ENCODE results near the gene TASOR2. TPM values are rescaled to one million over a fixed set of nuclear protein-coding genes. Genes with fewer than 3 reads are reported as not detected.

Gene TASOR2
- total and polyA plus RNA-seq, 2 of the 4 experiments (the other 2 are of a cell fraction), result 19.4 to 53.6 TPM

GRCh38 chr10:5650664-5651387 is 33.8 kb upstream of the TASOR2 start:
- Histone ChIP-seq H3K9me3 (ENCODE audit: control insufficient read depth, insufficient read depth, low read length) (no peaks in the 10 kb centered on the region), H3K4ac (ENCODE audit: low read depth, low read length) (no peak overlapping the region), H3K23ac (ENCODE audit: low read depth, low read length) (no peak overlapping the region), H2BK20ac (ENCODE audit: low read depth, low read length) (no peak overlapping the region), H3K4me1 (ENCODE audit: control insufficient read depth, insufficient read depth, low read length) (no peaks in the 10 kb centered on the region), H4K91ac (ENCODE audit: insufficient read depth, low read depth, low read length) (no peak overlapping the region), H3K4me2 (ENCODE audit: low read depth, low read length) (no peak overlapping the region), H4K5ac (ENCODE audit: low read depth, low read length) (no peak overlapping the region), H2AK5ac (ENCODE audit: low read depth, low read length) (no peak overlapping the region), H3K27ac (ENCODE audit: insufficient read depth, low read length) (no peak overlapping the region), H3K14ac (replicated peaks; ENCODE audit: low read depth, low read length) (no peak overlapping the region), H3K9ac (ENCODE audit: low read depth, low read length) (no peak overlapping the region), H3K18ac (ENCODE audit: low read depth, low read length) (no peak overlapping the region), H3K36me3 (ENCODE audit: control insufficient read depth, insufficient read depth, low read length) (peaks cover 19% of the 10 kb centered on the region; the same call in 1 of the 2 replicates), H2AK9ac (replicated peaks; ENCODE audit: low read depth, low read length, poor library complexity) (peak overlapping the region; percentile 28), H3K79me1 (ENCODE audit: low read depth in 1 of 2, low read length in 2 of 2) (peaks cover 0 to 5% of the 10 kb centered on the region in 2 experiments; a peak in 1 of 4 replicates), H3K4me3 (ENCODE audit: insufficient read depth, low read depth, low read length) (no peak overlapping the region), H4K8ac (ENCODE audit: low read depth in 2 of 2, low read length in 2 of 2) (no peak overlapping the region), H3K9me1 (ENCODE audit: insufficient read depth, low read length) (no peaks in the 10 kb centered on the region), H3K56ac (ENCODE audit: extremely low read depth, insufficient read depth, low read length) (no peak overlapping the region), H2BK120ac (ENCODE audit: low read depth, low read length) (no peak overlapping the region), H2BK5ac (ENCODE audit: low read depth, low read length, poor library complexity, severe bottlenecking) (no peak overlapping the region), H4K20me1 (ENCODE audit: insufficient read depth, low read length) (no peaks in the 10 kb centered on the region), H2AFZ (replicated peaks; ENCODE audit: low read length, poor library complexity) (no peak overlapping the region), H3K27me3 (ENCODE audit: control insufficient read depth, insufficient read depth, low read length) (no peaks in the 10 kb centered on the region), H2BK15ac (ENCODE audit: low read depth, low read length) (no peak overlapping the region)
- ATAC-seq (ENCODE audit: low read depth) (no peak), DNase-seq (no peak)
- POLR2A ChIA-PET (ENCODE audit: unreplicated experiment), result no interaction called here
- no TSS peak for BruUV-seq (replicated peaks)
- no peak for TF ChIP-seq MAFK (IDR thresholded peaks at IDR 0.05; ENCODE audit: low read depth, low read length)
- TF ChIP-seq FOS (IDR thresholded peaks at IDR 0.05; ENCODE audit: low read depth, low read length), result no peak
- no peak for TF ChIP-seq RCOR1 (IDR thresholded peaks at IDR 0.05; ENCODE audit: insufficient replicate concordance, low read length)
- TF ChIP-seq MAZ (IDR thresholded peaks at IDR 0.05; ENCODE audit: borderline replicate concordance, low read depth, low read length), result no peak
- no peak for TF ChIP-seq RAD21 (IDR thresholded peaks at IDR 0.05; ENCODE audit: low read length)
- no peak for TF ChIP-seq CHD1 (IDR thresholded peaks at IDR 0.05; ENCODE audit: low read depth, low read length)
- TF ChIP-seq NFE2L2 (IDR thresholded peaks at IDR 0.05; ENCODE audit: low read depth, low read length), result no peak
- no peak for TF ChIP-seq RFX5 (IDR thresholded peaks at IDR 0.05; ENCODE audit: low read depth, low read length)
- no peak for TF ChIP-seq MXI1 (IDR thresholded peaks at IDR 0.05; ENCODE audit: borderline replicate concordance, low read depth, low read length)
- TF ChIP-seq USF2 (IDR thresholded peaks at IDR 0.05; ENCODE audit: low read depth, low read length), result no peak
- TF ChIP-seq BHLHE40 (IDR thresholded peaks at IDR 0.05; ENCODE audit: low read depth, low read length), result no peak
- intact Hi-C loops (cut with micrococcal nuclease), result no loop called here
- WGBS, 2 experiments (ENCODE audit: extremely low coverage in 2 of 2, insufficient read length in 1 of 2), result 87% methylated on average over 14 of the region's 20 CpGs; no CpG with 5 or more reads in 1 of the 2 experiments
- in situ Hi-C loops (cut with MboI; ENCODE audit: low sequenced_read_pairs), result no loop called here
- dilution Hi-C loops (cut with HindIII; ENCODE audit: low sequenced_read_pairs, unreplicated experiment), result no loop called here
- CTCF ChIA-PET, result interaction anchor here (0.6 kb wide), 1 partner anchor 206 kb away, joined by 3 read pairs; no protein-coding TSS in a partner anchor
